K562 (cell line): ENCODE measurements around the gene ADAM22. TPM values are rescaled to one million over a fixed set of nuclear protein-coding genes. Genes with fewer than 3 reads are reported as not detected.
A peak's percentile ranks its signal among the peaks of the same experiment; 100 is the strongest.

Experiments
- ATAC-seq: fragments of 200-7000 bp; cut with Tn5 transposase; 3 replicates; pipeline ENCODE4 v1.9.1; 2020; ENCODE audit warnings: moderate library complexity
- BruUV-seq: library from RNA; stranded (reverse); fragments of 400-500 nt; replicated peaks from 2 replicates; lab custom pipeline; 2021; lab: Mats Ljungman, UMichigan
- CTCF ChIA-PET: fragments of 300-600 bp; formaldehyde crosslinking; extraction: SDS; loops from one replicate; lab custom pipeline; 2021; ENCODE audit warnings: low intra/inter-chr PET ratio; lab: Yijun Ruan, JAX
- POLR2A ChIA-PET: fragments of 300-600, 350-650 bp; sonication (Branson Sonifier 250); formaldehyde crosslinking; extraction: SDS; loops from one replicate; lab custom pipeline; 2021; ENCODE audit warnings: antibody characterized with exemption, inconsistent platforms; lab: Yijun Ruan, JAX
- DNase-seq, 4 experiments: peaks; one replicate each; pipeline versions ENCODE4 v3.0.0 to v3.0.0-alpha.2; 2011 to 2018; ENCODE audit warnings: low spot score in 3 of 4, mixed read lengths in 3 of 4; ENCODE audit errors: extremely low read depth in 1 of 4
- FAIRE-seq: peaks from 2 replicates; lab custom pipeline; 2011; peaks lifted over from hg19 to GRCh38; lab: Jason Lieb, UNC
- H2AFZ ChIP-seq: 2 replicates; pipeline ENCODE4 v1.6.0; 2011; ENCODE audit warnings: low read depth, low read length, control low read depth, inconsistent platforms
- H3K27ac ChIP-seq: fragments of 200-600 bp; 3 replicates; pipeline ENCODE4 v1.8.0; 2011; ENCODE audit warnings: low read depth, mild to moderate bottlenecking, control low read depth, inconsistent platforms, low read length, moderate library complexity, mixed read lengths; ENCODE audit errors: extremely low read depth
- H3K27me3 ChIP-seq, 2 experiments: fragments of 300-600 bp in 1 of 2; 2 replicates in 1 of 2; 3 replicates in 1 of 2; pipeline versions ENCODE4 v1.6.0 to v1.8.0; 2011; ENCODE audit warnings: inconsistent platforms in 2 of 2, low read length in 2 of 2, mild to moderate bottlenecking in 1 of 2, mixed read lengths in 1 of 2, moderate library complexity in 1 of 2; ENCODE audit not compliant: control insufficient read depth in 2 of 2, insufficient read depth in 2 of 2
- H3K36me3 ChIP-seq: fragments of 300-600 bp; 3 replicates; pipeline ENCODE4 v1.8.0; 2011; ENCODE audit warnings: mild to moderate bottlenecking, low read length, inconsistent platforms; ENCODE audit not compliant: control insufficient read depth, insufficient read depth
- H3K4me1 ChIP-seq, 2 experiments: fragments of 200-600 bp in 1 of 2; replicated peaks in 1 of 2; 2 replicates in 1 of 2; 3 replicates in 1 of 2; pipeline versions ENCODE4 v1.5.1 to v1.8.0; 2011; ENCODE audit warnings: inconsistent platforms in 2 of 2, low read length in 2 of 2, mild to moderate bottlenecking in 1 of 2, mixed read lengths in 1 of 2, moderate library complexity in 1 of 2; ENCODE audit not compliant: control insufficient read depth in 2 of 2, insufficient read depth in 2 of 2
- H3K4me2 ChIP-seq: 2 replicates; pipeline ENCODE4 v1.6.1; 2011; ENCODE audit warnings: low read length, control low read depth, inconsistent platforms, mixed read lengths; ENCODE audit not compliant: insufficient read depth
- H3K4me3 ChIP-seq: fragments of 200-600 bp; sonication (generic), shearing (Covaris generic); 2 replicates; pipeline ENCODE4 v1.5.1; 2016; ENCODE audit warnings: control low read depth, inconsistent platforms
- H3K79me2 ChIP-seq: fragments of 200-600 bp; 3 replicates; pipeline ENCODE4 v1.8.0; 2011; ENCODE audit warnings: low read length, inconsistent platforms; ENCODE audit not compliant: control insufficient read depth, insufficient read depth
- H3K9ac ChIP-seq, 2 experiments: 2 replicates each; pipeline versions ENCODE4 v1.6.0 to v1.6.1; 2011; ENCODE audit warnings: low read depth in 2 of 2, low read length in 2 of 2, control low read depth in 1 of 2, inconsistent platforms in 1 of 2, mild to moderate bottlenecking in 1 of 2, mixed read lengths in 1 of 2; ENCODE audit not compliant: insufficient read depth in 1 of 2
- H3K9me1 ChIP-seq: one replicate; pipeline ENCODE4 v1.6.0; 2011; ENCODE audit warnings: inconsistent platforms, mild to moderate bottlenecking, low read length, moderate library complexity; ENCODE audit not compliant: control insufficient read depth, insufficient read depth
- H3K9me3 ChIP-seq: replicated peaks from 2 replicates; pipeline ENCODE4 v1.5.1; 2011; ENCODE audit warnings: low read depth, low read length, inconsistent platforms; ENCODE audit not compliant: control insufficient read depth, insufficient read depth
- H4K20me1 ChIP-seq: replicated peaks from 2 replicates; pipeline ENCODE4 v1.6.1; 2011; ENCODE audit warnings: low read length, inconsistent platforms, mixed read lengths; ENCODE audit not compliant: control insufficient read depth, insufficient read depth
- ARID2 ChIP-seq: fragments of 450-650 bp; IDR thresholded peaks from 2 replicates; pipeline ENCODE4 v1.6.1; 2017; ENCODE audit warnings: antibody characterized with exemption, mild to moderate bottlenecking
- CHD2 ChIP-seq: IDR thresholded peaks from 2 replicates; pipeline ENCODE4 v1.6.1; 2011; ENCODE audit warnings: low read depth, low read length
- IFI16 ChIP-seq: fragments of 250-450 bp; sonication (Bioruptor Pico); IDR thresholded peaks from 2 replicates; pipeline ENCODE4 v2.1.2; 2022; ENCODE audit warnings: mild to moderate bottlenecking, inconsistent platforms
- MAFG ChIP-seq: fragments of 450-650 bp; conservative IDR thresholded peaks from 2 replicates; pipeline ENCODE4 v1.6.1; 2016; ENCODE audit warnings: missing genetic modification characterization, missing compliant biosample characterization
- NFXL1 ChIP-seq: fragments of 450-650 bp; formaldehyde crosslinking; IDR thresholded peaks from 2 replicates; pipeline ENCODE4 v1.4.0; 2021; ENCODE audit warnings: mild to moderate bottlenecking
- TAF9B ChIP-seq: fragments of 450-650 bp; IDR thresholded peaks from 2 replicates; pipeline ENCODE4 v1.6.1; 2018; ENCODE audit warnings: mild to moderate bottlenecking; ENCODE audit not compliant: partially characterized antibody
- ZNF444 ChIP-seq: fragments of 250-450 bp; sonication (Bioruptor Pico); IDR thresholded peaks from 2 replicates; pipeline ENCODE4 v1.4.0; 2020; ENCODE audit warnings: mild to moderate bottlenecking, moderate library complexity
- ZNF57 ChIP-seq: fragments of 450-650 bp; formaldehyde crosslinking; IDR thresholded peaks from 2 replicates; pipeline ENCODE4 v1.4.0; 2020; ENCODE audit warnings: mild to moderate bottlenecking, moderate library complexity
- ZNF766 ChIP-seq: fragments of 200-800 bp; sonication (Bioruptor generic); conservative IDR thresholded peaks from 2 replicates; pipeline ENCODE4 v1.6.1; 2016; ENCODE audit warnings: missing genetic modification characterization, missing compliant biosample characterization
- WGBS: fragments of 100-300 bp; shearing (Covaris generic); methylation state at CpG from one replicate; pipeline ENCODE4 v1.1.6; 2016; ENCODE audit warnings: low coverage, mixed read lengths; ENCODE audit not compliant: insufficient coverage; ENCODE audit errors: missing lambda C conversion rate; 5-methylcytosine and 5-hydroxymethylcytosine counted together
- in situ Hi-C: fragments of 300-500 bp; cut with MboI; formaldehyde crosslinking; loops from 4 replicates; pipeline ENCODE4 v1.15.0; 2018; ENCODE audit warnings: inconsistent platforms, mixed read lengths
- intact Hi-C: fragments of 100-400 bp; cut with micrococcal nuclease; formaldehyde crosslinking; loops from 2 replicates; pipeline ENCODE4 v1.14.2; 2022
- polyA plus RNA-seq, 8 experiments: library from polyadenylated mRNA; depleted of rRNA in 4 of 8; stranded (reverse) in 5 of 8; unstranded in 3 of 8; fragments of >200 nt; fragmentation: Nextera tagmentation in 2 of 8; fragmentation: Illumina TruSeq in 1 of 8; extraction: Ambion mirVana in 2 of 8; extraction: Trizol in 1 of 8; gene quantifications; 2 replicates each; pipeline versions ENCODE4 v1.2.1 to v1.2.3, GENCODE V29; 2011 to 2014; ENCODE audit warnings: inconsistent platforms in 1 of 8, missing spikeins in 1 of 8
- total RNA-seq, 7 experiments: library from RNA; depleted of rRNA in 6 of 7; stranded (reverse); fragments of >200 nt in 6 of 7; fragmentation: Illumina TruSeq in 2 of 7; extraction: Trizol in 2 of 7; gene quantifications; 2 replicates each; pipeline versions ENCODE4 v1.2.1 to v1.2.3, GENCODE V29; 2011 to 2021; ENCODE audit warnings: low replicate concordance in 1 of 7
- TF ChIP-seq, protein P1 (sequence below): sonication (generic); formaldehyde crosslinking; IDR thresholded peaks from 2 replicates; pipeline ENCODE4 v1.4.0; 2020; ENCODE audit warnings: mild to moderate bottlenecking, missing genetic modification reagents
- TF ChIP-seq, protein P2 (sequence below): sonication (generic); formaldehyde crosslinking; IDR thresholded peaks from 2 replicates; pipeline ENCODE4 v1.8.1; 2022; ENCODE audit warnings: missing genetic modification reagents
- TF ChIP-seq, protein P3 (sequence below): fragments of 450-650 bp; formaldehyde crosslinking; IDR thresholded peaks from 2 replicates; pipeline ENCODE4 v1.4.0; 2022; ENCODE audit warnings: mild to moderate bottlenecking, moderate library complexity
- TF ChIP-seq, protein P4 (sequence below): sonication (generic); formaldehyde crosslinking; IDR thresholded peaks from 2 replicates; pipeline ENCODE4 v1.8.0; 2022; ENCODE audit warnings: mild to moderate bottlenecking, missing genetic modification reagents

ADAM22 gene
- total and polyA plus RNA-seq, 9 of the 15 experiments (the other 6 are each of a cell fraction or from before 2014, with no cell fraction given), result 0.01 to 0.58 (median 0.18) TPM

DNA sequence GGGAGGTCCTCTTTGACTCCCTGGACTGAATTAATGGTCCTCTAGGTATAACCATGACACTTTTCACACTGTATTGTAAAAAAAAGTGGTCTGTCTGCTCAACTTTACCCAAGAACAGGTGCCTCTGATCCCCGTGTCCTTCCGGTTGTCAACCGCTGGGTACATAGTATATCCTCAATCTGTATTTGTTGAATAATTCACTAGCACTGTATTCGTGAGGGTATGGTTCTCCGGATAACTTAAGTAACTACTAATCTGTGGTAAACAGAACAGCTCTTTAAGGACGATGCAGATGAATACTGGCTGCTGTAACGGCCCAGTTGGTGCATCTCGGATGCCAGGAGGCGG, 472 bp upstream of the ADAM22 start:
- Histone ChIP-seq H3K79me2 (no peaks in the 10 kb centered on the region), H3K36me3 (no peaks in the 10 kb centered on the region), H4K20me1 (no peaks in the 10 kb centered on the region), H3K4me3 (no peak overlapping the region), H3K27ac (no peak overlapping the region), H3K9ac (peak overlapping the region in 1 of 2 experiments; percentile 80; a peak in 2 of 4 replicates), H3K9me3 (no peaks in the 10 kb centered on the region), H2AFZ (peak overlapping the region; percentile 62), H3K4me2 (peak overlapping the region; percentile 61), H3K9me1 (no peaks in the 10 kb centered on the region), H3K4me1 (peaks cover 0 to 13% of the 10 kb centered on the region in 2 experiments; a peak in 2 of 5 replicates), H3K27me3 (peaks cover 0 to 16% of the 10 kb centered on the region in 2 experiments; a peak in 2 of 5 replicates)
- BruUV-seq, result no TSS peak
- FAIRE-seq (no peak), DNase-seq (no peak), ATAC-seq (no peak; the same call in 1 of the 3 replicates)
- WGBS, result 11% methylated on average over 8 of the region's 9 CpGs
- CTCF ChIA-PET, result no interaction called here
- in situ Hi-C loops, result no loop called here
- no peak for TF ChIP-seq ZNF444 (CRISPR knock-in tag)
- TF ChIP-seq ZNF766, result no peak
- TF ChIP-seq, protein P1, sequence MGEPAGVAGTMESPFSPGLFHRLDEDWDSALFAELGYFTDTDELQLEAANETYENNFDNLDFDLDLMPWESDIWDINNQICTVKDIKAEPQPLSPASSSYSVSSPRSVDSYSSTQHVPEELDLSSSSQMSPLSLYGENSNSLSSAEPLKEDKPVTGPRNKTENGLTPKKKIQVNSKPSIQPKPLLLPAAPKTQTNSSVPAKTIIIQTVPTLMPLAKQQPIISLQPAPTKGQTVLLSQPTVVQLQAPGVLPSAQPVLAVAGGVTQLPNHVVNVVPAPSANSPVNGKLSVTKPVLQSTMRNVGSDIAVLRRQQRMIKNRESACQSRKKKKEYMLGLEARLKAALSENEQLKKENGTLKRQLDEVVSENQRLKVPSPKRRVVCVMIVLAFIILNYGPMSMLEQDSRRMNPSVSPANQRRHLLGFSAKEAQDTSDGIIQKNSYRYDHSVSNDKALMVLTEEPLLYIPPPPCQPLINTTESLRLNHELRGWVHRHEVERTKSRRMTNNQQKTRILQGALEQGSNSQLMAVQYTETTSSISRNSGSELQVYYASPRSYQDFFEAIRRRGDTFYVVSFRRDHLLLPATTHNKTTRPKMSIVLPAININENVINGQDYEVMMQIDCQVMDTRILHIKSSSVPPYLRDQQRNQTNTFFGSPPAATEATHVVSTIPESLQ (CRISPR knock-in tag), result no peak
- no peak for TF ChIP-seq ZNF57 (CRISPR knock-in tag)
- TF ChIP-seq NFXL1 (CRISPR knock-in tag), result no peak
- TF ChIP-seq, protein P2, sequence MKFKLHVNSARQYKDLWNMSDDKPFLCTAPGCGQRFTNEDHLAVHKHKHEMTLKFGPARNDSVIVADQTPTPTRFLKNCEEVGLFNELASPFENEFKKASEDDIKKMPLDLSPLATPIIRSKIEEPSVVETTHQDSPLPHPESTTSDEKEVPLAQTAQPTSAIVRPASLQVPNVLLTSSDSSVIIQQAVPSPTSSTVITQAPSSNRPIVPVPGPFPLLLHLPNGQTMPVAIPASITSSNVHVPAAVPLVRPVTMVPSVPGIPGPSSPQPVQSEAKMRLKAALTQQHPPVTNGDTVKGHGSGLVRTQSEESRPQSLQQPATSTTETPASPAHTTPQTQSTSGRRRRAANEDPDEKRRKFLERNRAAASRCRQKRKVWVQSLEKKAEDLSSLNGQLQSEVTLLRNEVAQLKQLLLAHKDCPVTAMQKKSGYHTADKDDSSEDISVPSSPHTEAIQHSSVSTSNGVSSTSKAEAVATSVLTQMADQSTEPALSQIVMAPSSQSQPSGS (CRISPR knock-in tag), result no peak
- TF ChIP-seq, protein P3, sequence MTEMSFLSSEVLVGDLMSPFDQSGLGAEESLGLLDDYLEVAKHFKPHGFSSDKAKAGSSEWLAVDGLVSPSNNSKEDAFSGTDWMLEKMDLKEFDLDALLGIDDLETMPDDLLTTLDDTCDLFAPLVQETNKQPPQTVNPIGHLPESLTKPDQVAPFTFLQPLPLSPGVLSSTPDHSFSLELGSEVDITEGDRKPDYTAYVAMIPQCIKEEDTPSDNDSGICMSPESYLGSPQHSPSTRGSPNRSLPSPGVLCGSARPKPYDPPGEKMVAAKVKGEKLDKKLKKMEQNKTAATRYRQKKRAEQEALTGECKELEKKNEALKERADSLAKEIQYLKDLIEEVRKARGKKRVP (CRISPR knock-in tag), result no peak
- no peak for TF ChIP-seq MAFG
- TF ChIP-seq IFI16 (CRISPR knock-in tag), result no peak
- TF ChIP-seq, protein P4, sequence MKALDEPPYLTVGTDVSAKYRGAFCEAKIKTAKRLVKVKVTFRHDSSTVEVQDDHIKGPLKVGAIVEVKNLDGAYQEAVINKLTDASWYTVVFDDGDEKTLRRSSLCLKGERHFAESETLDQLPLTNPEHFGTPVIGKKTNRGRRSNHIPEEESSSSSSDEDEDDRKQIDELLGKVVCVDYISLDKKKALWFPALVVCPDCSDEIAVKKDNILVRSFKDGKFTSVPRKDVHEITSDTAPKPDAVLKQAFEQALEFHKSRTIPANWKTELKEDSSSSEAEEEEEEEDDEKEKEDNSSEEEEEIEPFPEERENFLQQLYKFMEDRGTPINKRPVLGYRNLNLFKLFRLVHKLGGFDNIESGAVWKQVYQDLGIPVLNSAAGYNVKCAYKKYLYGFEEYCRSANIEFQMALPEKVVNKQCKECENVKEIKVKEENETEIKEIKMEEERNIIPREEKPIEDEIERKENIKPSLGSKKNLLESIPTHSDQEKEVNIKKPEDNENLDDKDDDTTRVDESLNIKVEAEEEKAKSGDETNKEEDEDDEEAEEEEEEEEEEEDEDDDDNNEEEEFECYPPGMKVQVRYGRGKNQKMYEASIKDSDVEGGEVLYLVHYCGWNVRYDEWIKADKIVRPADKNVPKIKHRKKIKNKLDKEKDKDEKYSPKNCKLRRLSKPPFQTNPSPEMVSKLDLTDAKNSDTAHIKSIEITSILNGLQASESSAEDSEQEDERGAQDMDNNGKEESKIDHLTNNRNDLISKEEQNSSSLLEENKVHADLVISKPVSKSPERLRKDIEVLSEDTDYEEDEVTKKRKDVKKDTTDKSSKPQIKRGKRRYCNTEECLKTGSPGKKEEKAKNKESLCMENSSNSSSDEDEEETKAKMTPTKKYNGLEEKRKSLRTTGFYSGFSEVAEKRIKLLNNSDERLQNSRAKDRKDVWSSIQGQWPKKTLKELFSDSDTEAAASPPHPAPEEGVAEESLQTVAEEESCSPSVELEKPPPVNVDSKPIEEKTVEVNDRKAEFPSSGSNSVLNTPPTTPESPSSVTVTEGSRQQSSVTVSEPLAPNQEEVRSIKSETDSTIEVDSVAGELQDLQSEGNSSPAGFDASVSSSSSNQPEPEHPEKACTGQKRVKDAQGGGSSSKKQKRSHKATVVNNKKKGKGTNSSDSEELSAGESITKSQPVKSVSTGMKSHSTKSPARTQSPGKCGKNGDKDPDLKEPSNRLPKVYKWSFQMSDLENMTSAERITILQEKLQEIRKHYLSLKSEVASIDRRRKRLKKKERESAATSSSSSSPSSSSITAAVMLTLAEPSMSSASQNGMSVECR (CRISPR knock-in tag), result no peak
- no peak for TF ChIP-seq ARID2
- no peak for TF ChIP-seq TAF9B
- no peak for TF ChIP-seq CHD2
- intact Hi-C loops, result no loop called here
- POLR2A ChIA-PET, result no interaction called here
